Panc1 (cell line): ENCODE data around the gene GTF2H1. TPM values are rescaled to one million over a fixed set of nuclear protein-coding genes. Genes with fewer than 3 reads are reported as not detected.

Experiments used
- ATAC-seq: fragments of 200-7000 bp; cut with Tn5 transposase; 2 replicates; pipeline ENCODE4 v1.9.1; 2020; ENCODE audit warnings: mild to moderate bottlenecking, moderate library complexity
- BruUV-seq: library from RNA; stranded (reverse); fragments of 400-500 nt; replicated peaks from 2 replicates; lab custom pipeline; 2021; lab: Mats Ljungman, UMichigan
- CTCF ChIA-PET: fragments of 300-600 bp; sonication (Branson Sonifier 250); formaldehyde crosslinking; loops from one replicate; lab custom pipeline; 2022; ENCODE audit warnings: antibody characterized with exemption; lab: Charles Lee
- POLR2A ChIA-PET: fragments of 300-600 bp; sonication (Branson Sonifier 250); formaldehyde crosslinking; loops from one replicate; lab custom pipeline; 2022; ENCODE audit warnings: antibody characterized with exemption; lab: Charles Lee
- DNase-seq: peaks from one replicate; pipeline ENCODE4 v3.0.0-alpha.2; 2010; ENCODE audit warnings: low read depth, low spot score
- H3K27ac ChIP-seq: 2 replicates; pipeline ENCODE4 v1.5.1; 2011; ENCODE audit warnings: mild to moderate bottlenecking, low read length, inconsistent platforms
- H3K27me3 ChIP-seq: fragments of 200-500 bp; sonication (Bioruptor generic); 2 replicates; pipeline ENCODE4 v1.6.0; 2014; ENCODE audit warnings: low read length, inconsistent platforms; ENCODE audit not compliant: control insufficient read depth, insufficient read depth
- H3K36me3 ChIP-seq: fragments of 200-500 bp; sonication (Bioruptor generic); 2 replicates; pipeline ENCODE4 v1.5.1; 2014; ENCODE audit warnings: inconsistent platforms, mild to moderate bottlenecking, low read length, moderate library complexity; ENCODE audit not compliant: control insufficient read depth, insufficient read depth
- H3K4me1 ChIP-seq: 2 replicates; pipeline ENCODE4 v1.5.1; 2011; ENCODE audit warnings: inconsistent platforms, mild to moderate bottlenecking, low read length, moderate library complexity; ENCODE audit not compliant: control insufficient read depth, insufficient read depth
- H3K4me3 ChIP-seq, 2 experiments: 2 replicates each; pipeline ENCODE4 v1.5.1; 2011 to 2012; ENCODE audit warnings: low read depth in 2 of 2, low read length in 2 of 2, mild to moderate bottlenecking in 2 of 2, inconsistent platforms in 1 of 2, moderate library complexity in 1 of 2
- H3K9me3 ChIP-seq: fragments of 200-500 bp; sonication (Bioruptor generic); 2 replicates; pipeline ENCODE4 v1.5.1; 2014; ENCODE audit warnings: low read depth, mild to moderate bottlenecking, inconsistent platforms, low read length, moderate library complexity; ENCODE audit not compliant: control insufficient read depth, insufficient read depth
- CTCF ChIP-seq: fragments of 450-650 bp; IDR thresholded peaks from 2 replicates; pipeline ENCODE4 v1.5.1; 2017; ENCODE audit warnings: mild to moderate bottlenecking
- POLR2AphosphoS5 ChIP-seq: IDR thresholded peaks from 2 replicates; pipeline ENCODE4 v1.6.1; 2012; ENCODE audit warnings: mild to moderate bottlenecking, low read depth, low read length, moderate library complexity
- REST ChIP-seq, 2 experiments: IDR thresholded peaks; 2 replicates each; pipeline ENCODE4 v1.6.1; 2011 to 2012; ENCODE audit warnings: low read depth in 2 of 2, control low read depth in 1 of 2, low read length in 1 of 2, mild to moderate bottlenecking in 1 of 2, moderate library complexity in 1 of 2; ENCODE audit not compliant: insufficient read depth in 1 of 2
- SIN3A ChIP-seq: IDR thresholded peaks from 2 replicates; pipeline ENCODE4 v1.6.1; 2012; ENCODE audit warnings: low read depth, mild to moderate bottlenecking, low read length, moderate library complexity, borderline replicate concordance; ENCODE audit not compliant: insufficient read depth
- TCF7L2 ChIP-seq: IDR thresholded peaks from 2 replicates; pipeline ENCODE4 v1.6.1; 2011; ENCODE audit warnings: mild to moderate bottlenecking, low read depth, low read length, inconsistent platforms
- in situ Hi-C: cut with HindIII; loops from 2 replicates; pipeline ENCODE4 v1.10.0; 2016; ENCODE audit warnings: low sequenced_read_pairs, low pct_unique_long_range_greater_than_20kb
- intact Hi-C: fragments of 100-400 bp; cut with micrococcal nuclease; formaldehyde crosslinking; loops from one replicate; pipeline ENCODE4 v1.10.0; 2022; ENCODE audit not compliant: unreplicated experiment
- total RNA-seq: library from RNA; stranded (reverse); gene quantifications from one replicate; pipeline ENCODE4 v1.2.1, GENCODE V29; 2021; ENCODE audit not compliant: unreplicated experiment

Gene GTF2H1
- total RNA-seq, 1 experiment from 2014 or later: 60.6 TPM

- Histone ChIP-seq H3K36me3 (peaks cover 9% of the 10 kb centered on the region), H3K27ac (peak overlapping the region; percentile 96; the same call in 1 of the 2 replicates), H3K9me3 (no peaks in the 10 kb centered on the region), H3K27me3 (no peaks in the 10 kb centered on the region), H3K4me3 (peak overlapping the region; percentile 93 to 98; a peak in 3 of 4 replicates), H3K4me1 (peaks cover 41% of the 10 kb centered on the region)
- intact Hi-C loops: no loop called here
- no peak for DNase-seq
- ChIA-PET POLR2A (interaction anchor here (0.6 kb wide), 1 partner anchor 74 kb away, joined by 3 read pairs; no protein-coding TSS in a partner anchor), CTCF (no interaction called here)
- in situ Hi-C loops: no loop called here
- no TSS peak for BruUV-seq
- no peak for ATAC-seq
- TF ChIP-seq SIN3A: no peak
- TF ChIP-seq POLR2AphosphoS5: no peak
- TF ChIP-seq CTCF: no peak
- TF ChIP-seq TCF7L2: no peak
- no peak for TF ChIP-seq REST (IDR thresholded peaks at IDR 0.05; ENCODE audit: insufficient read depth in 1 of 2, low read depth in 2 of 2, low read length in 1 of 2)
These were observed 1.8 kb upstream of the GTF2H1 start for GRCh38 chr11:18320617-18321016.

GRCh38 chr11:18321578-18321968 lies 794 bp upstream of the GTF2H1 start:
- TF ChIP-seq CTCF: no peak
- TF ChIP-seq POLR2AphosphoS5: no peak
- no peak for TF ChIP-seq REST (IDR thresholded peaks at IDR 0.05; ENCODE audit: insufficient read depth in 1 of 2, low read depth in 2 of 2, low read length in 1 of 2)
- TF ChIP-seq TCF7L2: no peak
- TF ChIP-seq SIN3A: no peak
- peak overlapping the region; percentile 93 to 98 for H3K4me3 ChIP-seq
- in situ Hi-C loops: no loop called here
- intact Hi-C loops: no loop called here
- peak overlapping the region; percentile 96 for H3K27ac ChIP-seq
- no peaks in the 10 kb centered on the region for H3K9me3 ChIP-seq
- H3K36me3 ChIP-seq: peaks cover 12% of the 10 kb centered on the region
- DNase-seq (no peak), ATAC-seq (peak; percentile 4)
- peaks cover 41% of the 10 kb centered on the region for H3K4me1 ChIP-seq
- H3K27me3 ChIP-seq: no peaks in the 10 kb centered on the region
- BruUV-seq: TSS peak; percentile 82
- ChIA-PET CTCF (interaction anchor here (1.0 kb wide), 1 partner anchor 118 kb away, joined by 3 read pairs; no protein-coding TSS in a partner anchor), POLR2A (no interaction called here)
